Ascending aorta (tissue), 2 donors: ENCODE measurements around the gene ZIC1. TPM values are rescaled to one million over a fixed set of nuclear protein-coding genes. Genes with fewer than 3 reads are reported as not detected.

ENCODE experiments used
- DNase-seq, 2 donors: peaks; one replicate each; pipeline ENCODE4 v3.0.0-alpha.2; 2019; ENCODE audit warnings: low spot score in 2 of 2
- H3K27ac ChIP-seq, 2 donors: fragments of 200-600 bp; sonication (generic); one replicate each; pipeline ENCODE4 v1.5.1; 2016 to 2017; ENCODE audit warnings: mild to moderate bottlenecking in 1 of 2
- H3K27me3 ChIP-seq: fragments of 200-600 bp; sonication (generic); one replicate; pipeline ENCODE4 v1.5.1; 2017
- H3K36me3 ChIP-seq, 2 donors: fragments of 200-600 bp; sonication (generic); one replicate each; pipeline ENCODE4 v1.5.1; 2016
- H3K4me1 ChIP-seq, 2 donors: fragments of 200-600 bp; sonication (generic); one replicate each; pipeline ENCODE4 v1.5.1; 2016 to 2017; ENCODE audit warnings: mild to moderate bottlenecking in 1 of 2
- H3K4me3 ChIP-seq, 2 donors: fragments of 200-600 bp; sonication (generic); one replicate each; pipeline ENCODE4 v1.5.1; 2016 to 2017; ENCODE audit warnings: mild to moderate bottlenecking in 1 of 2
- H3K9me3 ChIP-seq, 2 donors: fragments of 200-600 bp; sonication (generic); one replicate each; pipeline ENCODE4 v1.5.1; 2016
- CTCF ChIP-seq, 3 experiments: fragments of 200-600 bp in 2 of 3; fragments of 450-650 bp in 1 of 3; sonication (generic) in 2 of 3; IDR thresholded peaks; one replicate each; pipeline ENCODE4 v1.5.1; 2016 to 2019; ENCODE audit warnings: antibody characterized with exemption in 3 of 3, mild to moderate bottlenecking in 1 of 3, moderate library complexity in 1 of 3
- intact Hi-C: fragments of 100-400 bp; cut with DNase I; formaldehyde crosslinking; loops from one replicate; pipeline ENCODE4 v1.15.1; 2023
- total RNA-seq: library from RNA; depleted of rRNA; stranded (reverse); fragments of >200 nt; gene quantifications from one replicate; pipeline ENCODE4 v1.1.0, GENCODE V29; 2016

ZIC1 gene
- total RNA-seq, 1 donor from 2014 or later = 1.5 TPM

- TF ChIP-seq CTCF (IDR thresholded peaks at IDR 0.05) = no peak
- DNase-seq = no peak
- H3K9me3 ChIP-seq = no peaks in the 10 kb centered on the region
- intact Hi-C loops = loop anchor here (10.0 kb wide), 1 partner anchor 676 kb away; no protein-coding TSS in a partner anchor
- no peak overlapping the region for H3K4me3 ChIP-seq
- H3K27me3 ChIP-seq = peaks cover 7% of the 10 kb centered on the region
- H3K36me3 ChIP-seq = no peaks in the 10 kb centered on the region
- peaks cover 0 to 4% of the 10 kb centered on the region in 2 donors for H3K4me1 ChIP-seq
- H3K27ac ChIP-seq = no peak overlapping the region
Observed at GRCh38 chr3:147398813-147399534, 10.2 kb upstream of the ZIC1 start.

GRCh38 chr3:147400111-147400510, 9.1 kb upstream of the ZIC1 start:
- peaks cover 7% of the 10 kb centered on the region for H3K27me3 ChIP-seq
- H3K4me3 ChIP-seq = no peak overlapping the region
- DNase-seq = no peak
- H3K36me3 ChIP-seq = no peaks in the 10 kb centered on the region
- no peak overlapping the region for H3K27ac ChIP-seq
- H3K9me3 ChIP-seq = no peaks in the 10 kb centered on the region
- peaks cover 0 to 4% of the 10 kb centered on the region in 2 donors for H3K4me1 ChIP-seq
- TF ChIP-seq CTCF (IDR thresholded peaks at IDR 0.05) = no peak
- intact Hi-C loops = no loop called here

- no peak overlapping the region for H3K4me3 ChIP-seq
- no peak for DNase-seq
- no peak overlapping the region for H3K27ac ChIP-seq
- H3K9me3 ChIP-seq = no peaks in the 10 kb centered on the region
- H3K4me1 ChIP-seq = peaks cover 0 to 4% of the 10 kb centered on the region in 2 donors
- H3K36me3 ChIP-seq = no peaks in the 10 kb centered on the region
- peaks cover 14% of the 10 kb centered on the region for H3K27me3 ChIP-seq
- no peak for TF ChIP-seq CTCF (IDR thresholded peaks at IDR 0.05)
- intact Hi-C loops = no loop called here
Observed at GRCh38 chr3:147400999-147401398, 8.2 kb upstream of the ZIC1 start.

GRCh38 chr3:147401421-147401820, 7.7 kb upstream of the ZIC1 start:
- intact Hi-C loops = no loop called here
- TF ChIP-seq CTCF (IDR thresholded peaks at IDR 0.05) = no peak
- Histone ChIP-seq H3K27ac (no peak overlapping the region), H3K4me1 (peaks cover 0 to 4% of the 10 kb centered on the region in 2 donors), H3K9me3 (no peaks in the 10 kb centered on the region), H3K36me3 (no peaks in the 10 kb centered on the region), H3K27me3 (peaks cover 13% of the 10 kb centered on the region), H3K4me3 (no peak overlapping the region)
- no peak for DNase-seq

- Histone ChIP-seq H3K27ac (no peak overlapping the region), H3K36me3 (no peaks in the 10 kb centered on the region), H3K9me3 (no peaks in the 10 kb centered on the region), H3K4me3 (no peak overlapping the region), H3K4me1 (no peaks in the 10 kb centered on the region), H3K27me3 (peaks cover 17% of the 10 kb centered on the region)
- TF ChIP-seq CTCF (IDR thresholded peaks at IDR 0.05) = no peak
- intact Hi-C loops = no loop called here
- no peak for DNase-seq
Observed at GRCh38 chr3:147402159-147402558, 7.0 kb upstream of the ZIC1 start.
